RWPE2 (cell line): ENCODE data around the gene GGTLC3.
A peak's percentile ranks its signal among the peaks of the same experiment; 100 is the strongest.
"Not testable (repeated sequence)": the region's sequence is repeated elsewhere in the genome, so short reads cannot be mapped to it uniquely, and the experiment has no call there.

ENCODE experiments used
- ATAC-seq: fragments of 200-7000 bp; cut with Tn5 transposase; 3 replicates; pipeline ENCODE4 v1.9.1; 2021; ENCODE audit warnings: low read depth
- DNase-seq: peaks from one replicate; pipeline ENCODE4 v3.0.0-alpha.2; 2020; ENCODE audit warnings: low spot score
- H3K27ac ChIP-seq: fragments of 450-650 bp; 2 replicates; pipeline ENCODE4 v1.5.1; 2017; ENCODE audit warnings: mild to moderate bottlenecking; ENCODE audit not compliant: poor library complexity, severe bottlenecking
- H3K27me3 ChIP-seq: fragments of 250-450 bp; sonication (Bioruptor Pico); 2 replicates; pipeline ENCODE4 v1.5.1; 2021; ENCODE audit warnings: mild to moderate bottlenecking, moderate library complexity; ENCODE audit not compliant: insufficient read depth, poor library complexity, severe bottlenecking
- H3K36me3 ChIP-seq: fragments of 250-450 bp; sonication (Bioruptor Pico); 2 replicates; pipeline ENCODE4 v1.5.1; 2020; ENCODE audit warnings: low read depth, mild to moderate bottlenecking, moderate library complexity
- H3K4me1 ChIP-seq: fragments of 250-450 bp; sonication (Bioruptor Pico); 2 replicates; pipeline ENCODE4 v1.5.1; 2021; ENCODE audit warnings: mild to moderate bottlenecking, moderate library complexity; ENCODE audit not compliant: insufficient read depth, poor library complexity, severe bottlenecking
- H3K4me3 ChIP-seq: fragments of 250-450 bp; sonication (Bioruptor Pico); 2 replicates; pipeline ENCODE4 v1.5.1; 2021; ENCODE audit warnings: mild to moderate bottlenecking, moderate library complexity; ENCODE audit not compliant: severe bottlenecking
- H3K9me3 ChIP-seq: fragments of 250-450 bp; sonication (Bioruptor Pico); 2 replicates; pipeline ENCODE4 v1.5.1; 2021; ENCODE audit warnings: mild to moderate bottlenecking, moderate library complexity; ENCODE audit not compliant: severe bottlenecking

The GGTLC3 gene

DNA sequence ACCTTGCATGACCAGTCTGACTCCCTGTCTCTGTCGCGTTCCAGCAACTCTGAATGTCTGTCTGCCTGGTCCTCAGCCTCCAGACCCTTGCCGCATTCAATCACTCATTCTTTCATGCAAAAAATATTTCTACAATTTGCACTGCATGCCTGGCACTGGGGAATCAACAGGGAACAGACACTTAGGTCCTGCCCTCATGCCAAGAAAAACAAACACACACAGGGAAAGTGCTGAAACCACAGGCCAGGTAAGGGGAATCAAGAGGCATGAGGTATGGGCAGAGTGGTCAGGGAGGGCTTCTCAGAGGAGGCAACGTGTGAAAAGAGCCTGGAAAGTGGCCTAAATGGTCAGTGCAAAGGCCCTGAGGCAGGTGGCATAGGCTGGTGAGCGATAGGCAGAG lies at the start of gene GGTLC3:
GGTLC3 (minus strand) TSS at position 101 of the 400 bp plus-strand sequence. CDS start 264 bp downstream, outside the sequence.
- not testable (repeated sequence) for DNase-seq, H3K36me3 ChIP-seq, H3K4me1 ChIP-seq, ATAC-seq, H3K4me3 ChIP-seq, H3K27ac ChIP-seq, H3K9me3 ChIP-seq, H3K27me3 ChIP-seq

DNA sequence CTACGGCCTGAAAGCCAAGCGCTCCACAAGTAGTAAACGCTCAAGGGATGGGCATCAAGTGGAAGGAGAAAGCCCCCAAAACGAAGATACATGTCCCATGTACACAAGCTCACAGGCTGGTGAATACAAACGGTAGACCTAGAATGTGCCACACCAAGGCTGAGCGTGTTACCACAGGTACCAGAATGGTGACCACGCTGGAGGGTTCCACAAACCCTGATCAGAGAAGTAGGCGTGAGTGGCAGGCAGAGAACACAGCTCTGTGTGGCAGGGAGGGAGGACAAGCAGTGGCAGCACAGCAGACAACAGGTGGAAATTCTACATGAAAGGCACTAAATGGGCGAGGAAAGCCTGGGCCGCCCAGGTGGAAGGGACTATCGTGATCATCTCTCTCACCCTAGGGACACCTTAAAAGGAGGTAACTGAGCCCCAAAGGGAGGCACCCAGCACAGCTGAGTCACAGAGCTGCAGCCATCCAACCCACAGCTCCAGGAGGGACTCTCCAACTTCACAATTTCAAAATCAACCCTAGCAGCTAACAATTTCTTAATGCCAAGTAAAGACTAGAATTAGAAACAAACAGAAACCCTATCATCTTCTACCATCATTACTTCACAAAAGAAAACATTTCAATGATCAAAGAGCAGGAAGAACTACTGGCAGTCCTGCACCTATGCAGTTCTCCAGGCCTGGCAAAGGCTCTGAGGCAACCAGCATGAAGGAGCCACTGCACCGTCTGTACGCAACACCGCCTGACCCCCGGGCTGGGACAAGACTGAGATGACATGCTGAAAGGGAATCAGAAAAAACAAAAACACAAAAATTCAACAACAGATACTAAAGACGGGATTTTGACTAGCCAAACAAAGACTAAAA lies 42.4 kb upstream of the GGTLC3 start:
- ATAC-seq, H3K27me3 ChIP-seq, H3K9me3 ChIP-seq, H3K4me3 ChIP-seq, H3K4me1 ChIP-seq, H3K27ac ChIP-seq, H3K36me3 ChIP-seq, DNase-seq: not testable (repeated sequence)

DNA sequence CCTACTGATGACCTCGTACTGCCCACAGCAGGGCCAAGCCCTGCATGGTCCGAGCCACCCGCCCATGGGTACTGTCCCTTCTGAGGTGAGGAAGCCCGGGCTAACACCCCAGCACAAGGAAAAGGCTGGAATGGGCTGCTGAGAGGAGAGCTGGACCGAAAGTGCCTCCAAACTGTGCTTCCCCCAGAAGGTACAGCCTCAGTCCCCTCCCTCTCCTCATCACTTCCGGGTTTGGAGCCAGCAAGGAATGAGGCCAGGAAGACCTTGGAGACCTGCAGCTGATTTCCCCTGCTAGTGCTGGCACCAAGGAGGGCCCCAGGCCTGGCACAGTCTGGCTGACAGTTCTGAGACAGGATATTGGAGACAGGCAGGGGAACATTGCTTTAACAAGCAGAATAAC lies 41.0 kb upstream of the GGTLC3 start:
- DNase-seq, H3K27me3 ChIP-seq, H3K4me3 ChIP-seq, H3K4me1 ChIP-seq, H3K9me3 ChIP-seq, H3K36me3 ChIP-seq, H3K27ac ChIP-seq: not testable (repeated sequence)
- peak; percentile 30; the same call in 1 of the 3 replicates for ATAC-seq

DNA sequence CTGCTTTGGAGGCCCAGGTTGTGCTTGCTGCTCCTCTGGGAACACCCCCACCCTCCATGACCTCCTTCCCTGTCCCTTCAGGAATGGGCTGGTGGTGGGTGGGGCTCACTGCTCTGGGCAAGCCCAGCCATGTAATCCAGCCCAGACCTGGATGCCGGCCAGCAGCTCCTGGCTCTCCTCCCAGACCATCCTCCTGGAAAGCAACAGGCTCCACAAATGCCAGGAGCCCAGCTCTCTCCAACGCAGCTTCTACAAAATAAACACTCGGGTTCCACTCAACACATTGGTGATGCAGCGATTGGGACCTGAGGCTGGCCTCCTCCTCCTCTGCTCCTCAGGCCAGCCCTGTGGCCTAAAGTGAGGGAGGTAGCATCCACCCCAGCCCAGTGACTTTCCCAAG lies 40.6 kb upstream of the GGTLC3 start:
- not testable (repeated sequence) for H3K36me3 ChIP-seq, H3K27me3 ChIP-seq, DNase-seq, H3K4me3 ChIP-seq, H3K4me1 ChIP-seq, H3K27ac ChIP-seq, H3K9me3 ChIP-seq
- ATAC-seq: peak; percentile 85

DNA sequence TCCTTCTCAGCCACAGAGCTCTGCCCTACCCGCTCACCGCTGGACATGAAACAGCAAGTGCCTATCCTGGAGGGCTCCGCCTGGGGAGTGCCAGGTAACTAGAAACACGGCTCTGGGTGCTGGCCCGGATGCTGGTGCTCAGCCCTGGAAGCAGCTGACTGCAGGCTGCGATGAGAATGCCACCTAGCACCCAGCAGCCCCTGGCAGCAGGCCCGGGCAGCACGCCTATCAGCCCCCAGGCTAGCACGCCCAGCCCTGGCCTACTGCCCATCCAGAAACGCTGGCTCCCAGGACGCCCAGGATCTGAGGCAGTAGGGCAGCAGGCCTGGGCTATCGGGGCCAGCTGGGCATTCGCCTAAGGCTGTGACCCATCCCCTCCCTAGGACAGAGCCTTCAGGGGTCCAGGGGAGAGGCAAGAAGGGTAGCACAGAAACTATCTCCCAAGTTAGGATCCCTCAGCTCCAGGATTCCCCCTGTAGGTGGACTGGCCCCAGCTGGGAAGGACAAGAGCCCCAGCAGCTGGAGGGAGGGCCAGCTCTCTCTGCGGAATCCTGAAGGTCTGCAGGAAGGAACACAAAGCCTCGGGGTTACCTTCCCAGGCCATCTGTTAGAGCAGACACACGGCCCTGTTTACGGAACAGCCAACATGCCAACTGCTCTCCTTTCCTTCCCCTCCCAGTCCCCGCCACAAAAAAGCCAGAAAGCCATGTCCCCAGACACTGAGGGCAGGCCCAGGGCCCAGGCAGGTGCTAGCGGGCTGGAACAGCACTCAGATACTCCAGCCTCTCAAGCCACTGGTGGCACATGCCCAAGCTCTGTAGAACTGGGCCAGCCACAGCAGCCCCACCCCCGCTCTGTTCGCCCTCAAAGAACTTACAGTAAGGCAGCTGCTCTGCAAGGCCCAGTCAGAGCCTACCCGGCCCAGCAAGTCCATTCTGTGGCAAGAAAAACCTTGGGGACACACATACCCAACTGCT lies 36.6 kb upstream of the GGTLC3 start:
- not testable (repeated sequence) for H3K36me3 ChIP-seq, H3K27me3 ChIP-seq
- ATAC-seq: peak; percentile 67

DNA sequence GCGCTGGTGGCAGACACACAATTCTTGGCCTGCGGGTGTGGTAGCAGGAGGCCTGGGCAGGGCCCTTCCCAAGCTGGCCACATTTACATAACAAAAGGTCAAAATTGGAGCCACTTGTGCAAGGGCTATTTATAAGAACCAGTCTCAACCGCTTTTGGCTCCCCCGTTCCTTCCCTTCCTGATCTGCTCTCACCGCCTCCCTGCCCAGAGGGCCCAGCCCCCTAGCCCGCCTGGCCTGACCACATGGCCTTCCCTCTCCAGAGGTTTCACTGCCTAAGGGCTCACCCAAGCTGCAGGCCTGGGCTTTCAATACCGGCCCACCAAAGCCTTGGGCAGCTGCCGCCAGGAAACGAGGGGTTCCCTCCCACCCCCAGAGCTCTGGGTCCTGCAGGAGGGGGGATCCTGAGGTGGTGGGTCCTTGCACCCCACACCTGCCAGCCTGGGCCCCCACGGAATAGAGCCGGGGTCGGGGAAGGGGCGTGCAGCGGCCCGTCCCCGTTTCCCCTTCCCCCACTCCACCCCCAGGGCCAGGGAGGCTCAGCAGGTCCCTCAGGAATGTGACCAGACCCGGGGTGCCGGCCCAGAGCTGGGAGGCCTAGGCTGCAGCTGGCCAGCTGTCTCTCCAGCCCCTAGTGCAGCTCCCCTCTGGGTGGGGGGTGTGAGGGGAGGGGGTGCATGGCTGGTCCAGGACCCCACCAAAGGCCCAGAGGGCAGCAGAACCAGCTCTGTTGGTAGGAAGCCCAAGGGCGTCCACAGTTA lies 35.1 kb upstream of the GGTLC3 start:
- H3K36me3 ChIP-seq, ATAC-seq, H3K27me3 ChIP-seq, DNase-seq, H3K9me3 ChIP-seq, H3K4me3 ChIP-seq, H3K27ac ChIP-seq, H3K4me1 ChIP-seq: not testable (repeated sequence)

More for the DNA sequence above, 36.6 kb upstream of the GGTLC3 start:
- H3K27ac ChIP-seq, H3K4me1 ChIP-seq, H3K4me3 ChIP-seq, DNase-seq, H3K9me3 ChIP-seq: not testable (repeated sequence)

DNA sequence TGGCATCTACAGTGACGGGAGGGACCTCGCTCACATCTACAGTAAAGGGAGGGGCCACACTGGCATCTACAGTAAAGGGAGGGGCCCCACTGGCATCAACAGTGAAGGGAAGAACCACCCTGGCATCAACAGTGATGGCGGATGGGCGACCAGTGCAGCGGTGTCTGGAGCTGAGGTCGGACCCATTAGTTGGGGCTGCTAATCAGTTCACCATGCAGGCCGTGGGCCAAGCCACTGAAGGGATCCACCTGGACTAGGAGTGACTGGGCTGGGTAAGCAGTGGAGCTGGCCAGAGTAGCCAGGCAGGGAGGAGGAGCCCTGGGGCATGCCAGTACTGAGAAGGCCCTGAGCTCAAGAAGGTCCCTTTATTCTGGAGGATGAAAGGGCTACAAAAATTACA lies 33.1 kb upstream of the GGTLC3 start:
- not testable (repeated sequence) for ATAC-seq, H3K4me1 ChIP-seq, H3K9me3 ChIP-seq, DNase-seq, H3K27ac ChIP-seq, H3K4me3 ChIP-seq, H3K27me3 ChIP-seq, H3K36me3 ChIP-seq

DNA sequence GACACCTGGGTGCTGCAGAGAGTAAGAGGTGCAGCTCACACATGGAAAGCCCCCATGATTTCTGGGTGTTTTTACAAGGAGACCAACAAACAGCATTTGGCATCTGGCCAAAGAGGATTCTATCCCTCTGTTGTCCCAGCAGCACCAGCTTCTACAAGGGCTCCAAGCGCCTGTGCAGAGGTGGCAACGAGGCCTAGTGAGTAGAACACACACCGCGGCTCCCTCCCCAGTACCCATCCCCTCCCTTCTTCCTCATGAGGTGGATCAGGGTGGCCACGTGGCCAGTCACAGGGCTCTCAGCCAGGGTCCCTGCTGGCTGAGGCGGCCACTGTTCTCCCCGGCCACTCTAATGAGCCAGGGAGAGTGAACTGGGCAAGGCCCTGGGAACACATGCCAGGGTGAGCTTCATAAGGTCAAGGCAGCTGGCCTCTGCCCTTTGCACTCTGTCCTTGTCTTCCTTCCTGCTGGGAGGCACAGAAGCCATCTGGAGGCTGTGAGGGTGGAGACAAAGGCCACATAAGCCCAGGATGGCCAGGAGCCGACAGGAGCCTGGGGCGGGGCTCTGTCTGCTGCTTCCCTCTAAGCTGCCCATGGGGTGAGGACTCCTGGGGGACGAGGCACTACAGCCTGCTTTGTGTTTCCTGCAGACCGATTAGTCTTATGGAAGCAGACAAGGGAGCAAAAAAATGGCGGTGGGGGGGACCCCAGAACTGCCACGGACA lies 31.7 kb upstream of the GGTLC3 start:
- not testable (repeated sequence) for H3K9me3 ChIP-seq, ATAC-seq, DNase-seq

DNA sequence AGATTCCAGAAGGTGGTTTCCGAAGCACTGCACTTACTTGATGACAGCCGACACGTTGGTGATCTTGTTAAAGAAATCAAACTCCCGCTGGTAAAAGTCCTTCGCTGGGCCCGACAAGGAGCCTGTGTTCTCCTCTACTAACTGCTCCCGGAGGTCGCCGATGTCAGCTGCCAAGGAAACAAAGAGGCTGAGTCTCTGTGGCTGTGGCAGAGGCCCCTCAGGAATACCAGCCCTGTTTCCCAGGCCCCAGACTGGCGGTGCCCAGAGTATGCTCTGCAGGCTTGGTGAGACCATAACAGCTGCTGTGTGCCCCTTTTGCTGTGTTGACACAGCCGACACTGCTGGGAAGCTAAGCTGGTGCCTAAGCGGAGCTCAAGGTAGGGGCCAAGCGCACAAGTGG lies 26.7 kb upstream of the GGTLC3 start:
- not testable (repeated sequence) for H3K4me3 ChIP-seq, H3K9me3 ChIP-seq, H3K27me3 ChIP-seq, ATAC-seq, H3K36me3 ChIP-seq, DNase-seq, H3K4me1 ChIP-seq, H3K27ac ChIP-seq

More for the DNA sequence above, 31.7 kb upstream of the GGTLC3 start:
- H3K4me3 ChIP-seq, H3K27me3 ChIP-seq, H3K4me1 ChIP-seq, H3K27ac ChIP-seq, H3K36me3 ChIP-seq: not testable (repeated sequence)

DNA sequence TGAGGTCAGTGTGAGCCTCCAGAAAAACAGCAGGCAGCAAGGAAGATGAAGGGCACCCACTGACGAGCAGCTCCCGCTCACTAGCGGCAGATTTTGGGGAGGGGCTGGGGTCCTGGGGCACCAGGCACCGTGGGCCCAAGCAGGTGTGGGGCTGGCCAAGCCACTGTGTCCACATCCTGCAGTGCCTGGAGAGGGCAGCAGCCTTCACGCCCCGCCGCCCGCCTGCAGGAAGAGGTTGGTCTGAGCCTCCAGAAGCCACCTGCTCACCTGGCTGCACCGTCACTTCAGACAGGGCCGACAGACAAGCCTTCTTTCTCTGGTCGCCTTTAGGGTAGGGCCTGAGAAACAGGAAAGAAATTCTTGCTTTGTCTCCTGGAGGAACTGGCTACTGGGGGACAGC lies 25.4 kb upstream of the GGTLC3 start:
- not testable (repeated sequence) for H3K27ac ChIP-seq, H3K9me3 ChIP-seq, H3K36me3 ChIP-seq, DNase-seq, ATAC-seq, H3K4me3 ChIP-seq, H3K27me3 ChIP-seq, H3K4me1 ChIP-seq
